HG03575 (cell line): ENCODE data around the gene CNTN2.

Experiments
- ATAC-seq: cut with Tn5 transposase; IDR thresholded peaks from one replicate; pipeline ENCODE4 v1.9.1; 2021; ENCODE audit not compliant: unreplicated experiment, insufficient number of reproducible peaks, low FRiP score; ENCODE audit errors: extremely low read depth

CNTN2 gene

DNA sequence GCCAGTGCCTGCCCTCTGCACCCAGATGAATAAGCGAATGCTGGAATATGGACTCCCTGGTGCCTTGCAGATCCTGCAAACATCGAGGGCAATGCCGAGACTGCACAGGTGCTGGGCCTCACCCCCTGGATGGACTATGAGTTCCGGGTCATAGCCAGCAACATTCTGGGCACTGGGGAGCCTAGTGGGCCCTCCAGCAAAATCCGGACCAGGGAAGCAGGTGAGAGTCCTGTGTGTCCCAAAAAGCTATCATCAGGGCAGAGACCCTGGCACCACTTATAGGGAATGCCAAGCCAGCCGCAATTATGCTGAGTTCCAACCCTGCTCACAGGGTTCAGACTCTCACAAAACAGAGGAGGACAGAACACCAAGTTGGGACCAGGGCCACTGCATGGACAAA is 24.0 kb downstream of the CNTN2 start:
- ATAC-seq = no peak

DNA sequence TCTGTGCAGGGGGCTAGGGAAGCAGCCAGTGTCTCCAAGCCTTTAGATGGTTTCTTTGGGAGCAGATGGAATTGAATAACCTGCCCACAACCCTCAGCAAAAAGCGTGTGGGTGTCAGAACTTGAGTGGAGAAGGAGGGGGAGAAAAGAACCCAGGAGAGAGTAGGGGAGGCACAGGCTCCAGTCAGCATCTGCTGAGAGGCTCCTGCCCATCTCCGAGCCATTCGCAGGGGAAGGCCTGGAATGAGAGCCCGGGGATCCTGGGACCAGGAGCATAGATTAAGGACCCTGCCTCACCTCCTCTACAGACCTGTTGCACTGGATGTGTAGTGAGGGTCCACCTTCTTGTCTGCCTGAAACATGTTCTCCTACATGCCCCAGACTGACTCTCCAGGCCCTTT is 25.0 kb downstream of the CNTN2 start:
- ATAC-seq = no peak

DNA sequence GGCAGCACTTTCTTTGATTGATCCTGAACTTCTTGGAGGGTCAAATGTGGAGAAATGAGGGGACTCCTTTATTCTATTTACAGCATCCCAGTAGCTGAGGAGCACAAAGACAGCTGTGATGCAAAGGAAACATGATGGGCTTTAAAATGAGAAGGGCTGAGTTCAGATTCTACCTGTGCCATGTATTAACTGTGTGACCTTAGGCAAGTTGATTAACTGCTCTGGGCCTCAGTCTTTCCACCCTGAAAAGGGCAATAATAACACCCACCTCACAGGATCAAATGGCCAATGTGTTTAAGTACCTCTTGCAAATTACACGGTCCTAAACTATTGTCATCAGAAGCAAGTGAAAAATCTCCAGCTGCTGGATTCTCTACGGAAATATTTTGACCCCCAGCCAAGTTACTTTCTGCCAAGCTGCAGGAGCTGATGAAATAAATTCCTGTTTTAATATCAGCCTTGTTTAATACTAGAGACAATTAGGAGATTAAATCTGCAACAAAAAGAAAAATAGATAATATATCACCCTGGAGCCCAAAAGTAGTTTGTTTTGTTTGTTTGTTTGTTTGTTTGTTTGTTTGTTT is 25.5 kb downstream of the CNTN2 start:
- ATAC-seq = no peak

DNA sequence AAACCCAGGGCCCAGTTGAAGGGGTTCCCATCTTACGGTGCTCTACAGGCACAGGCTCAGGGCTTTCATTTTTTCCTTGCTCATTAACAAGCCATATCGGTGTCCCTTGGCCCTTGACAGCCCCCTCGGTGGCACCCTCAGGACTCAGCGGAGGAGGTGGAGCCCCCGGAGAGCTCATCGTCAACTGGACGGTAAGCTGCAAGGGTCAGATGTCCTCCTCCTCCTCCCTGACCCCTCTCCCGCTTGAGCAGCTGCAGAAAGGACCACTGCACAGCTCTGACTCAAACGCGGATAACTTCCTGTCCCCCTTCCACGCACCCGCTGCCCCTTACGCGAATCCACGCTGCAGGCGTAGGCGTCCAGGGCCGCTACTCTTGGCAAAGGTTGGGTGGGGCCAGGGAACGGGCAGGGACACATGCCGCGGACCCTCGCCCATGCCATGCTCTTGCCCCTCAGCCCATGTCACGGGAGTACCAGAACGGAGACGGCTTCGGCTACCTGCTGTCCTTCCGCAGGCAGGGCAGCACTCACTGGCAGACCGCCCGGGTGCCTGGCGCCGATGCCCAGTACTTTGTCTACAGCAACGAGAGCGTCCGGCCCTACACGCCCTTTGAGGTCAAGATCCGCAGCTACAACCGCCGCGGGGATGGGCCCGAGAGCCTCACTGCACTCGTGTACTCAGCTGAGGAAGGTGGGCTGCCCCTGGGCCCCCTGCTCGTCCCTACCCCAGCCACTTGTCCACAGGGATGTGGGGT is 26.5 kb downstream of the CNTN2 start:
- no peak for ATAC-seq

DNA sequence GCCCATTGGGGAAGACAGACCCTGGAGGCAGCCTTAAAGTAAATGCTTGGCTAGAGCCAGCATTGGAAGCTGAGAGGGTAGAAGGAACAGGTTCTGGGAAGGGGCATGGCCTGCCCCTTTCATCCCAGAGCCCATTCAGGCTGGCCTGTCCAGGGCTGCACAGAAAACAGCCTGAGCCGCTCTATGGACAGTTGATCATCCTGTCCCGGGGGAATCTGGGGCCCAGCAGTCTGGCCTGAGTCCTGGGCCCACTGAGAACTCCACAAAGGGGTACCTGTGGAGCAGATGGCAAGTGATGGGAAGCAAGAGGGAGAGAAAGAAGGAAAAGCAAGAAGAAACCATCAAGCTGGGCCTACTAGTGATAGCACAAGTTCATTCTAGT is 28.0 kb downstream of the CNTN2 start:
- no peak for ATAC-seq

DNA sequence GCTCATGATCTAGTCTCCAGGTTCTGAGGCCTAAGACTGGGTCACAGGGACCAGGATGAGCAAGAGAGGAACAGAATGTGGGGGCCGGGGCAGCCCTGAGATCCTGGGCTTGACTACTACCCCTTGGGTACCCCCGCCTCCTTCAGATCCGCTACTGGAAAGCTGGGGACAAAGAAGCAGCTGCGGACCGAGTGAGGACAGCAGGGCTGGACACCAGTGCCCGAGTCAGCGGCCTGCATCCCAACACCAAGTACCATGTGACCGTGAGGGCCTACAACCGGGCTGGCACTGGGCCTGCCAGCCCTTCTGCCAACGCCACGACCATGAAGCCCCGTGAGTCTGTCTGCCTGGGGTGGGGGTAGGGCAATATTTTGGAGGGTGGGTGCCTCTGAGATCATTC is 28.8 kb downstream of the CNTN2 start:
- no peak for ATAC-seq

DNA sequence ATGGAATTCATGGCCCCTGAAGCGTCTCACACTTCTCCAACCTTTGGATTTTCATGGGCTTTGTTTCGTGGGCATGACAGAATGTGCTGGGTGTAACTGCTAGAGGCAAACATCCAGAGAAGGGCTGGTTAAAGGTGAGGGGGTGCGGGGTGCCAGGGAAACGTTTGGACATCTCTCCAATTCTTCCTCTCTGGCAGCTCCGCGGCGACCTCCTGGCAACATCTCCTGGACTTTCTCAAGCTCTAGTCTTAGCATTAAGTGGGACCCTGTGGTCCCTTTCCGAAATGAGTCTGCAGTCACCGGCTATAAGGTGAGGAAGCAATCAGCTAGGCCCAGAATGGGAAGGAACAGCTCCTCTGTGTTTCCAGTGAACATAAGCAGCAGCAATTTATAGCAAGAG is 29.3 kb downstream of the CNTN2 start:
- ATAC-seq = no peak

DNA sequence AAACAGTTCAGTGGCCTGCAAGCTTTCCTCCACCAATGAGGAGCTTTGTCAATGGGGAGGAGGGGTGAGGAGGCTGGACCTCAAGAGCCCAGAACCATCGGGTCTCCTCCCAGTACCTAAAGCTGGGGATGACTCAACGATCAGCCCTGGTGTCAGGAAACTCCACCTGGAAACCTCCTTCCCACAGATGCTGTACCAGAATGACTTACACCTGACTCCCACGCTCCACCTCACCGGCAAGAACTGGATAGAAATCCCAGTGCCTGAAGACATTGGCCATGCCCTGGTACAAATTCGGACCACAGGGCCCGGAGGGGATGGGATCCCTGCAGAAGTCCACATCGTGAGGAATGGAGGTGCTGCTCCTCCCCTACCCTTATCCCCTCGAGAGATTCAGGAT is 29.9 kb downstream of the CNTN2 start:
- no peak for ATAC-seq

DNA sequence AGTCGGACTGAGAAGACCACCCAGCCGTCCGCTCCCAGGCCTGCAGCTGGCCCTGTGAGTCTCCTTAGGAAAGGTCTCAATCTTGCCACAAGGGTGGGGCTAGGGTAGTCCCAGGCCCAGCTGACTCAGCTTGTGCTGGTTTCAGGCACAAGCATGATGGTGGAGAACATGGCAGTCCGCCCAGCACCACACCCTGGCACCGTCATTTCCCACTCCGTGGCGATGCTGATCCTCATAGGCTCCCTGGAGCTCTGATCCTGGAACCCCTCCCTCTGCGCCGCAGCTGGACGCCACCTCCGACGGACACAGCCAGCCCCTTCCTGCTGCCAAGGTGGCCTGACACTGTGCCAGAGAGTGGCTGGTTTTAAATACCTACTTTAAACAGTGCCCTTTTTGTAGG is 30.5 kb downstream of the CNTN2 start:
- no peak for ATAC-seq

DNA sequence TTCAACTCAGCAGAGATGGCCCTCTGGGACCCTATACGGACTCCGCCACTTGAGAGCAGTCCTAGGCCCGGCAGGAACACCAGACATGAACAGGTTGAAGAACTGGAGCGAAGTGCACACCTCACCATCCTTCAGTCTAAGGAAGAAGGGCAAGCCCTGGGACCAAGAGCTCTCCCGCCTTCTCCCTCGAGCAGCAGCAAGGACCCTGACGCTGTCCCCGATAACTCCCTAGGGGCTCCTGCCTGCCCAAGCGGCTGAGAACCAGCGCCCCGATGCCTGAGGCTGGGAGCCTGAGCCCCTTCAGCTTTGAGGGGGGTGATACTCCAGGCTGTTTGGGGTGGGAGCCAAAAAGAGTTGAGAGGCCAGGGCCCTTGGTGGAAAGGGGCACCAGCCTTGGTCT is 31.1 kb downstream of the CNTN2 start:
- ATAC-seq = no peak

DNA sequence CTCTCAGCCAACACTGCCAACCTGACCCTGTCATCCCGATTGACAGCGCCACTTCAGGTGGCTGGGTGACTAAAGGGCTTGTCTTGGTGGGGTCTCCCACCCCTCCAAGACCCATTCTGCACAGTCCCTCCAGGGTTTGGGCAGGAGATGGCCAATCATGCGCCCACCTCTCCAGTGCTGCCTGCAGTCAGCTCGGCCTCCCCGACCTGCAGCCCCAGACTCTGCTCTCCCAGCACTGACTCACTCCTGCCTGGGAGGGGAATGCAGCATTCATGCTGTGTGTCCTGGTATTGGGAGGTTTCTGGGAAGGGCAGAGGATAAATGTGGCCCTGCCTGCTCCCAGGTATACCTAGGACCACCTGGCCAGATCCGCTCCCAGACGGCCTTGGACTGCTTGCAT is 31.5 kb downstream of the CNTN2 start:
- ATAC-seq = no peak

DNA sequence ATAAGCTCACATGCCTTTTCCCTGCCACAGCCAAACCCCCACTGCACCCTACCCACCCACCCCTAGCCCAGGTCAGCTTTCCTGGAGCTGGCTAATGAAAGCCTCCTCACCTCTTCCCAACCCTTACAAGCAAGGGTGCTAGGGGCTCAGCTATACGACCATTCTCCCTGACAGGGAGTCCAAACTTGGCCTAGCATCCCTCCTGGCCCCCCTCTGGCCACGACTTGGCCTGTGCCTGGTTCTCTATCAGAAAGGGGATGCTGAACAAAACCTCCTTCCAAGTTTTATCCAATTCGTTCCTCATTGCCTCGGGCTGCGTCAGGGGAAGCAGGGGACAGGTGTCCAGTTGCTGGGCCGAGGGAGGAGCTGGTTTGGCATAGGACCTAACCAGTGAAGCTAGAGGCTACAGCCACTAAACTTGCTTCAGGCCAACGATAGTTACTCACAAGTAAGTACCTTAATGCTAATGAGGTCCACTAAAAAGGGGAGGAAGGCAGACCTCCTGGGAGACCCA is 32.7 kb downstream of the CNTN2 start:
- no peak for ATAC-seq

DNA sequence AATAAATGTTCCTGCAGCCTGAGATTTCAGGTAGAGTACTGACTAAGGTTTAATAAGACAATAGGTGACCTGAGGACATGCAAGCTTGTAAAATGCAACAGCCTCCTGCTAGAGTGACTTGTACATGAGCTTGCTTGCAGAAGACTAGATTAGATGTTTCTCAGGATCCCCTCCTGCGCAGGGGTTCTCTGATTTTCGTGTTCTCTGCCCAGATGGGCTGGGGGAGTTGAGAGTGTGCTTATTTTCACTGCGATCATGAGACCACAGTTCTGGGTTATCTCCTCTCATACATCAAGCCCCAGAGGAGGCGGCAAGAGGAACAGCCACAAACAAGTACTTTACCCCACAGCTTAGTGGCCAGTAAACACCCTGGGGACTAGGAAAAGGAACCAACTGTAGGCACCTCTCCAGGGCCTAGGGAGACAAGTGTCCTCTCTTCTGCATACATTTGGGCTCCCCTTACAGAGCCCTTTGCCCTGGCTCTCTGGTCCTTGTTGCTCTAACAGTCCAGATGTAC is 33.3 kb downstream of the CNTN2 start:
- ATAC-seq = no peak

DNA sequence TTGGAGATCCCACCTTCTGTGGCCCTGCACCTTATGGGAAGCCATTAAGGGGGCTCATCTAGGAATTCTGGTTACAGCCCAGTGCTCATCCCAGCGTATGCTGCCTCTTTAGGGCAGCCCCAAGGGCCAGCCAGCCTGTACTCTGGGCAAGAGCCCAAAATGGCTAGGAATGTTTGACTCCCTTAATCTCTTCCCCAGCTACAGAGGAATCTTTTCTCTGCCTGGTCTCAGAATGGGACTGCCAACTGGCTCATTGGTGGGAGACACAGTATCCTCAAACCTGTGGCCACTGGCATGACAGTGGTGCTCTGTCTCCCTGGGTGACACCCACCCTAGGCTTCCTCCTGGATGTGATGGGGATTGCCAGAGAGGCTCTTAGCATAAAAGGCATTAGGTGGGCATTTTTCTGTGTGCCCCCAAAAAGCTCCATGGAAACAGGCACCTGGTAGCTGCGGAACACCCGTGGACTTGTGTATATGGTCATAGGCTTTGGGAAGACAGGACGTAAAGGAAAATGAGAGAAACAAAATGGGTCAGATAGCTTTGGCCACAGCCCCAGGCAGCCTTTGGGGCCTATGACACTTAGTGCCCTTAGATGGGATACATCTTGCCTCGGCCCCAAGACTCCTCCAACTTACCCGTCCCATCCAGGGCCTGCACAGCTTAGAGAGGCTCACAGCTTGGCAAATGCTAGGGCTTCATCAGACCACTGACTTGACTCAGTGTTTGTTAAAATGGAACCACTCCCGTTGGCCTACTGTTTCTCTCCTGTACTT is 34.3 kb downstream of the CNTN2 start:
- no peak for ATAC-seq

DNA sequence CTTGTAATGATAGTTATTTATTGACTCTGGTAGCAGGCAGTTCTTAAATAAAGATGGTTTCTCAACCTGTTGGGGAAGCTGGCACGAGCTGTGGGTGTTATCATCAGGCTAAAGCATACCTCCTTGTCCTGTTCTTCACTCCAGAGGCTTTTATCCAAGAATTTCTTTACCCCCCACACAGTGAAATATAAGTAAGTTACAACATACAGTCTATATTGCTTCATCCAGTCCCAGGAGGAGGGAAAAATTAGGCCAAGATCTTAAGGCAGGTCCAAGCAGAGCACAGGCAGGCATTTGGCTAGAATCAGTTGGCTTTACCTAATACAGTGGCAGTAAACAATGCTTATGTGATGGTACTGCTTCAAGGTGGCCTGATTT is 34.9 kb downstream of the CNTN2 start:
- no peak for ATAC-seq

DNA sequence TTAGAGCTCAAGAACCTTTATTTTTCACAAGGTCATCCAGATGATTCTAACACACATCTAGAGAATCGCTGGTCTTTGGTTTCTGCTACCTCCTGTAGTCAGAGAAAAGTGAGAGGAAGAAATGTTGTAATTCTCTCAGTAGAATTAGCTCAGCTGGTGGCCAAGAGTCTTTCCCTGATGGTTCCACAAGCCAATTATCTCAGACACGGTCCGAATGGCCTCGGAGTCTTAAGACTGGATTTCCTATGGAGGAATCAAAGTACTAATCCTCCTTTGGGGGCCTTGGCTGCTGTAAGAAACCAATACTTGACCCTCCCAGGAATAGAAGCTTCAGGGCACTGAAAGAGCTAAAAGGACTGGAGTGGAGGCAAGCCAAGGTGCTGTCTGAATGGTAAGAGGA is 39.4 kb downstream of the CNTN2 start:
- no peak for ATAC-seq

DNA sequence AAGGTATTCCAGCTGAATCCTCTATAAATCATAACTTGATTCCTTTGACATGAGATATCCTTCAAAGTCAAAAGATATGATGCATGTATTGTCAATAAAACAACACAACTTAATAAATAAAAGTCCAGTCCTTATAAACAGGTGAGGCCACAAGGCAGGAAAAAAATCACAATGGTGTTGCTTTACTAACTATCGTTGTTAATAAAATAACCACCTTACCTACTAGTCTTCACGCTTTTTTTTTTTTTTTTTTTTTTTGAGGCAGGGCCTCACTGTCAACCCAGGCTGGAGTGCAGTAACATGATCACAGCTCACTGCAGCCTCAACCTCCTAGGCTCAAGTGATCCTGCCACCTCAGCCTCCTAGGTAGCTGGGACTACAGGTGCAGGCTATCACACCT is 41.3 kb downstream of the CNTN2 start, which contains the start of gene TMEM81:
TSS of gene TMEM81 (minus strand) at position 101 of the 400 bp plus-strand sequence. CDS start 140 bp downstream, outside the sequence.
- ATAC-seq = no peak

DNA sequence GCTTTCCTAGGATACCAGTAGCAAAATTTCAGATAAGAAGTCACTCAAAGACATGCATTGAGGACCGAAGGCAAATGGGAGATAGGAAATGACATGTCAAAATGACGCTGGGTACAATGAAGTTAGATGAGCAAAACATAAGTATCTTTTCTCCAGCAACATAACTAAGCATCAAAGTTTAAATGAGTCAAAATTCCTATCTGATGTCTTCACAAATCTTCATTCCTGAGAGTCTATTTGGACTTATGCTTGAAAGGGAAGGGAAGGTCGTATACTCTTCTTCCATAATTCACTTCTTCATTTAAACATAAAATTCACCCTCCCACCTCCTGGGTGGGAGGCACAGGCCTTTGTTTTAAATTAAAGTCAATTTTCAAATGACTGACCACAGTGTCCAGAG is 45.3 kb downstream of the CNTN2 start:
- no peak for ATAC-seq

DNA sequence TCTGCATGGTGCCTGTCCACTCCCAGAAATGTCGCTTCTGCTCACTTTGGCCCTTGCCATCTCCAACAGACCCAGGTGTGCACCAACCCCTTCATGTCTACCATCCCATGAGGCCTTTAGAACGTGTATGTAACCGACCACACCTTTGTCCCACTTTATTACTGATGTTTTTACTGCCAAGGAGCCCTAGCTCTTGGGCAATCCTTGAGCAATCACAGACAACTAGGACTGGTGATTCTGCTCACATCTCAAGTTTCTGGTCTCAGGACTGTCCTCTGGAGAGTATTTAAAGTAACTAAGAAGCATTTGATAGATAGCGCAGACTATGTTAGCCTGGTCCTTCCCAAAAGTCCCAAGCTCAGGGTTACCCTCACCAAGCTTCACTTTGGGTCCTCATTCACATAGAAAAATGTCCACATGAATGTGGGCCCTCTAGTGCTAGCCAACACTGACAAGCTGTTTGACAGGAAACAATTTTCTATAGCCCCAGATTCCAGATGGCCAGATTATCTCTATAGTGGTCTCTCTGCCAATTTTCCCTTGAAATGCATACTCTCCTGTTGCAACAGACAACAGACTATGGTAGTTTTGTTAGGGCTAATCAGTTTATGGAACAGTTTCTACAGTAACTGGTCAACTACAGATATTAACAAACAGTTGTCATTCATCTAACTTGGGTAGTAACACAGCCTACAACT is 48.2 kb downstream of the CNTN2 start:
- no peak for ATAC-seq
